Vagina (tissue), 2 donors: ENCODE data around the gene PIP5K1C. TPM values are rescaled to one million over a fixed set of nuclear protein-coding genes. Genes with fewer than 3 reads are reported as not detected.

Experiments used
- DNase-seq, 2 donors: peaks; one replicate each; pipeline ENCODE4 v3.0.0-alpha.2; 2017; ENCODE audit errors: extremely low spot score in 2 of 2
- H3K27ac ChIP-seq: fragments of 200-600 bp; sonication (generic); one replicate; pipeline ENCODE4 v1.5.1; 2019
- H3K27me3 ChIP-seq: fragments of 200-600 bp; sonication (generic); one replicate; pipeline ENCODE4 v1.5.1; 2019
- H3K36me3 ChIP-seq, 2 donors: fragments of 200-600 bp; sonication (generic); one replicate each; pipeline ENCODE4 v1.5.1; 2017 to 2019
- H3K4me1 ChIP-seq: fragments of 200-600 bp; sonication (generic); one replicate; pipeline ENCODE4 v1.5.1; 2019
- H3K4me3 ChIP-seq, 2 donors: fragments of 200-600 bp; sonication (generic); 1 replicate in 1 of 2; 2 replicates in 1 of 2; pipeline ENCODE4 v1.5.1; 2016 to 2019
- H3K9me3 ChIP-seq: fragments of 200-600 bp; sonication (generic); one replicate; pipeline ENCODE4 v1.5.1; 2019
- POLR2A ChIP-seq, 2 donors: fragments of 450-650 bp; IDR thresholded peaks; one replicate each; pipeline ENCODE4 v1.6.1; 2017; ENCODE audit warnings: antibody characterized with exemption in 2 of 2, mild to moderate bottlenecking in 2 of 2, moderate library complexity in 2 of 2
- POLR2AphosphoS5 ChIP-seq, 2 donors: sonication (generic); formaldehyde crosslinking; IDR thresholded peaks; one replicate each; pipeline ENCODE4 v1.9.0; 2017; ENCODE audit warnings: antibody characterized with exemption in 2 of 2, mild to moderate bottlenecking in 2 of 2, low read depth in 1 of 2; ENCODE audit not compliant: insufficient read depth in 1 of 2
- intact Hi-C: fragments of 100-400 bp; cut with DNase I; formaldehyde crosslinking; loops from one replicate; pipeline ENCODE4 v1.15.1; 2023
- total RNA-seq: library from RNA; depleted of rRNA; stranded (reverse); fragments of >200 nt; gene quantifications from one replicate; pipeline ENCODE4 v1.2.3, GENCODE V29; 2016
- TF ChIP-seq, protein P1 (sequence below), 3 experiments: fragments of 450-650 bp in 2 of 3; fragments of 200-600 bp in 1 of 3; sonication (generic) in 1 of 3; IDR thresholded peaks; one replicate each; pipeline ENCODE4 v1.5.1; 2017 to 2019; ENCODE audit warnings: antibody characterized with exemption in 3 of 3, mild to moderate bottlenecking in 2 of 3, moderate library complexity in 2 of 3

PIP5K1C gene
- total RNA-seq, 1 donor from 2014 or later, result 24.1 TPM

DNA sequence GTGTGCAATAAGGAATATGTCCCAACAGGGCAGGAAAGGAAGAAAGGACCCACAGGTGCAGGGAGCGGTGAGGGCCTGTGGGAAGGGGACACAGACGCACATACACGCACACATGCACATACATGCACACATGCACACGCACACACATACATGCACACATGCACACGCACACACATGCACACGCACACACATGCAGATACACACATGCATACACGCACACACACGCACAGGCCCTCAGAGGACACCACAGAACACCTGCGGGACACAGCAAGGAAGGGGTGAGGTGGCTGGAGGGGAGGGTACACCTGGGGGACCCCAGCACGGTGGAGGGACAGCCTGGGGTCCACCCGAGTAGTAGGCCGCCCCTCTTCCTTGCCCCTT is 12.9 kb downstream of the PIP5K1C start:
- Histone ChIP-seq H3K9me3 (no peaks in the 10 kb centered on the region), H3K36me3 (peaks cover 0 to 10% of the 10 kb centered on the region in 2 donors), H3K4me3 (peak overlapping the region in 1 of 2 donors; percentile 24), H3K27me3 (no peaks in the 10 kb centered on the region), H3K27ac (no peak overlapping the region), H3K4me1 (peaks cover 48% of the 10 kb centered on the region)
- intact Hi-C loops, result no loop called here
- DNase-seq, result no peak
- no peak for TF ChIP-seq POLR2AphosphoS5 (IDR thresholded peaks at IDR 0.05; ENCODE audit: insufficient read depth in 1 of 2, low read depth in 1 of 2)
- TF ChIP-seq, protein P1, sequence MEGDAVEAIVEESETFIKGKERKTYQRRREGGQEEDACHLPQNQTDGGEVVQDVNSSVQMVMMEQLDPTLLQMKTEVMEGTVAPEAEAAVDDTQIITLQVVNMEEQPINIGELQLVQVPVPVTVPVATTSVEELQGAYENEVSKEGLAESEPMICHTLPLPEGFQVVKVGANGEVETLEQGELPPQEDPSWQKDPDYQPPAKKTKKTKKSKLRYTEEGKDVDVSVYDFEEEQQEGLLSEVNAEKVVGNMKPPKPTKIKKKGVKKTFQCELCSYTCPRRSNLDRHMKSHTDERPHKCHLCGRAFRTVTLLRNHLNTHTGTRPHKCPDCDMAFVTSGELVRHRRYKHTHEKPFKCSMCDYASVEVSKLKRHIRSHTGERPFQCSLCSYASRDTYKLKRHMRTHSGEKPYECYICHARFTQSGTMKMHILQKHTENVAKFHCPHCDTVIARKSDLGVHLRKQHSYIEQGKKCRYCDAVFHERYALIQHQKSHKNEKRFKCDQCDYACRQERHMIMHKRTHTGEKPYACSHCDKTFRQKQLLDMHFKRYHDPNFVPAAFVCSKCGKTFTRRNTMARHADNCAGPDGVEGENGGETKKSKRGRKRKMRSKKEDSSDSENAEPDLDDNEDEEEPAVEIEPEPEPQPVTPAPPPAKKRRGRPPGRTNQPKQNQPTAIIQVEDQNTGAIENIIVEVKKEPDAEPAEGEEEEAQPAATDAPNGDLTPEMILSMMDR (IDR thresholded peaks at IDR 0.05), result no peak
- TF ChIP-seq POLR2A (IDR thresholded peaks at IDR 0.05), result no peak

DNA sequence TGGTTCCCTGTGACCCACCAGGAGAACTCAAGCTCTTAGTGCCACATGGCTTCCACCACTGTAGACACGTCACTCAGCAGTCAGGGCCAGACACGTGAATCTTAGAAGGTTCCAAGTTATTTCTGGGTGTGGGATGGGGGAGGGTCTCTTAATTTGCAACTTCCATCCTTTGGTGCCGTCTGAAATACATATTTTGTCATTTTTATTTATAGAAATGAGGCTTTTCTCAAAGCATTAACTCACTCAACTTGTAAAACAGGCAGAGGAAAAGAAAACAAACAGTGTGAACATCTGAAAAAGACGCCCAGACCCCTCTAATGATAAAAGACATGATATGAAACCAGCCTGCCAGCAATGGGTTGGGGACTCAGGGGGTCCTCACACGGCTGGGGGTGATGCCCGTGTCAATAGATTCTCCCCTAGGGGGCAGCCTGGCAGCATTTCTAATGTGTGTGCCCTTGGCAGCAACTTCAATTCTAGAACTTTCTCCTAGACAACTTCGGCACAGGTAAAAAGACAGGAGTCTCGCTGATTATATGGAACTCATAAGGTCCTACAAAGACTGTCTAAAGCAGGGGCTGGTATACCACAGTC is 15.4 kb downstream of the PIP5K1C start:
- no peak for DNase-seq
- Histone ChIP-seq H3K27ac (no peak overlapping the region), H3K4me3 (no peak overlapping the region), H3K4me1 (peaks cover 45% of the 10 kb centered on the region), H3K36me3 (peaks cover 0 to 10% of the 10 kb centered on the region in 2 donors), H3K9me3 (no peaks in the 10 kb centered on the region), H3K27me3 (no peaks in the 10 kb centered on the region)
- intact Hi-C loops, result no loop called here
- no peak for TF ChIP-seq POLR2A (IDR thresholded peaks at IDR 0.05)
- no peak for TF ChIP-seq POLR2AphosphoS5 (IDR thresholded peaks at IDR 0.05; ENCODE audit: insufficient read depth in 1 of 2, low read depth in 1 of 2)
- TF ChIP-seq, protein P1 (IDR thresholded peaks at IDR 0.05), result no peak

DNA sequence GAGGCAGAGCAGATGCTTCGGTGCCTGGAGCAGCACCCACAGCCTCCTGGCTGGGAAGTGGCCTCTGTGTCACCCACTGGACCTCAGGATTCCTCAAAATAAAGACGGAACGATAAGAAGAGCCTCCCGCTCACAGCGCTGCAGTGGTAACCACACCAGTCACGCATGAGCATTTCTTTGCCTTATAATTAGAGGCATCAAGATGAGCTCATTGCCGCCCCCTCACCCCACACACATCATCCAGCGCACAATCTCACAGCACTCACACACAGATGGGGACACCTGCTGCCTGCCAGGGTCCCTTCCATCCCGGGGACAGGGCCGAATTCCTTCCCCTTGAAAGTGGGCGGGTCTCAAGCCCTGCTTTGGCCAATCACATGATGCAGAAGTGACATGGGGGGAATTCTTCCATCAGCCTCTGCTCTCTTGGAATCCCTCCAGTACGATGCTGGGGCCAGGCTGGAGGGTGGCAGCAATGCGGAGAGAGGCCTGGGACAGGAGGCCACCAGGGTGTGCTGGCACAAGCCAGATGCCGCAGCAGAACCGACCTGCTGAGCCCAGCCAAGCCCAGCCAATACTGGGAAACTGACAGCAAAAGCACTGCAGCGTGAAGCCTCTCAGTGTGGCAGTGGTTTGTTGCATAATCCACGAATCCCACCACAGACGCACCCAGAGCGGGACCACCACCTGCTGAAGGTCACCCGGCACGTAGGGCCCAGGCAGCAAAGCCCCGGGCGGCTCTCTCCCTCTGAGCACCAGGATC is 16.0 kb downstream of the PIP5K1C start:
- intact Hi-C loops, result no loop called here
- no peaks in the 10 kb centered on the region for H3K27me3 ChIP-seq

DNA sequence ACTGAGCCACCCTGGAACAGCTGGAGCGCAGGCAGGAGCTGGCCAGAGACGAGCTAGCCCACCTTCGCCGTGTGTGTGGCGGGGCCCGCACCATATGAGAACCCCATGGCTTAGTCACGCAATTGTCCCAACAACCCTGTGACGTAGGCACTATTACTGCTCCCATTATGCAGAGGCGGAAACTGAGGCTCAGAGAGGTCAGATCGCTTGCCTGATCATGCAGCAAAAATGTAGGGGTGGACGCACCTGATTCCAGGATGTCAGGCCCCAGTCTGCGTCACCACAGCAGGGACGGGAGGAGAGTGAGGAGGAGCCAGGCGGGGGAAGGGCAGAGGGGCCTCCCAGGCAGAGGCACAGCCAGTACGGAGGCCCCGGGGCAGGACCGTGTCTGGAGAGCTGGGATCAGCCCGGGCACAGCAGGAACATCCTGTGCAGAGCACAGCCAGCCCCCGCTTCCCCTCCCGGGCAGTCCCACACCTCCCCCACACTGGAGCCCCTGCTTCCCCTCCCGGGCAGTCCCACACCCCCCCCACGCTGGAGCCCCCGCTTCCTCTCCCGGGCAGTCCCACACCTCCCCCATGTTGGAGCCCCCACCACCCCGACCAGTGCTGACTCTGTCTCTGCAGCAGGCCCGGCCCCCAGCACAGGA is 16.7 kb downstream of the PIP5K1C start:
- TF ChIP-seq, protein P1 (IDR thresholded peaks at IDR 0.05), result no peak
- TF ChIP-seq POLR2AphosphoS5 (IDR thresholded peaks at IDR 0.05; ENCODE audit: insufficient read depth in 1 of 2, low read depth in 1 of 2) (peak in 1 of 2 donors; percentile 68), POLR2A (IDR thresholded peaks at IDR 0.05) (no peak)
- peak overlapping the region; percentile 28 for H3K27ac ChIP-seq
- H3K36me3 ChIP-seq, result peaks cover 0 to 10% of the 10 kb centered on the region in 2 donors
- H3K27me3 ChIP-seq, result no peaks in the 10 kb centered on the region
- peaks cover 38% of the 10 kb centered on the region for H3K4me1 ChIP-seq
- no peak overlapping the region for H3K4me3 ChIP-seq
- intact Hi-C loops, result no loop called here
- DNase-seq, result no peak
- no peaks in the 10 kb centered on the region for H3K9me3 ChIP-seq

More for the DNA sequence above, 16.0 kb downstream of the PIP5K1C start:
- H3K4me1 ChIP-seq, result peaks cover 45% of the 10 kb centered on the region
- H3K9me3 ChIP-seq, result no peaks in the 10 kb centered on the region
- H3K27ac ChIP-seq, result peak overlapping the region; percentile 28
- peaks cover 0 to 10% of the 10 kb centered on the region in 2 donors for H3K36me3 ChIP-seq
- DNase-seq, result no peak
- TF ChIP-seq POLR2A (IDR thresholded peaks at IDR 0.05), result no peak
- TF ChIP-seq POLR2AphosphoS5 (IDR thresholded peaks at IDR 0.05; ENCODE audit: insufficient read depth in 1 of 2, low read depth in 1 of 2), result no peak
- TF ChIP-seq, protein P1 (IDR thresholded peaks at IDR 0.05), result no peak
- H3K4me3 ChIP-seq, result no peak overlapping the region
